Measurements from ENCODE around the gene ENPP5.

GRCh38 chr6:46137387-46137786 lies 33.4 kb downstream of the ENPP5 start:
- TF ChIP-seq, protein P1, sequence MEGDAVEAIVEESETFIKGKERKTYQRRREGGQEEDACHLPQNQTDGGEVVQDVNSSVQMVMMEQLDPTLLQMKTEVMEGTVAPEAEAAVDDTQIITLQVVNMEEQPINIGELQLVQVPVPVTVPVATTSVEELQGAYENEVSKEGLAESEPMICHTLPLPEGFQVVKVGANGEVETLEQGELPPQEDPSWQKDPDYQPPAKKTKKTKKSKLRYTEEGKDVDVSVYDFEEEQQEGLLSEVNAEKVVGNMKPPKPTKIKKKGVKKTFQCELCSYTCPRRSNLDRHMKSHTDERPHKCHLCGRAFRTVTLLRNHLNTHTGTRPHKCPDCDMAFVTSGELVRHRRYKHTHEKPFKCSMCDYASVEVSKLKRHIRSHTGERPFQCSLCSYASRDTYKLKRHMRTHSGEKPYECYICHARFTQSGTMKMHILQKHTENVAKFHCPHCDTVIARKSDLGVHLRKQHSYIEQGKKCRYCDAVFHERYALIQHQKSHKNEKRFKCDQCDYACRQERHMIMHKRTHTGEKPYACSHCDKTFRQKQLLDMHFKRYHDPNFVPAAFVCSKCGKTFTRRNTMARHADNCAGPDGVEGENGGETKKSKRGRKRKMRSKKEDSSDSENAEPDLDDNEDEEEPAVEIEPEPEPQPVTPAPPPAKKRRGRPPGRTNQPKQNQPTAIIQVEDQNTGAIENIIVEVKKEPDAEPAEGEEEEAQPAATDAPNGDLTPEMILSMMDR (IDR thresholded peaks at IDR 0.05; ENCODE audit: low read depth, low read length) = no peak
- TF ChIP-seq POLR2A (IDR thresholded peaks at IDR 0.05; ENCODE audit: extremely low read depth, insufficient read length) = no peak
- no peak for TF ChIP-seq MYC (IDR thresholded peaks at IDR 0.05; ENCODE audit: low read depth, low read length)
